GM12878 (cell line): ENCODE measurements around the gene RTN4RL1. TPM values are rescaled to one million over a fixed set of nuclear protein-coding genes. Genes with fewer than 3 reads are reported as not detected.
A peak's percentile ranks its signal among the peaks of the same experiment; 100 is the strongest.

Source experiments
- BCLAF1 ChIP-seq: fragments of 450-650 bp; IDR thresholded peaks from 2 replicates; pipeline ENCODE4 v1.6.1; 2017; ENCODE audit warnings: antibody characterized with exemption, mild to moderate bottlenecking, moderate library complexity
- DPF2 ChIP-seq: fragments of 450-650 bp; IDR thresholded peaks from 2 replicates; pipeline ENCODE4 v1.6.1; 2017; ENCODE audit warnings: mild to moderate bottlenecking
- EED ChIP-seq: sonication (generic); IDR thresholded peaks from 2 replicates; pipeline ENCODE4 v1.6.1; 2016; ENCODE audit warnings: antibody characterized with exemption, low read depth
- ELK1 ChIP-seq: IDR thresholded peaks from 2 replicates; pipeline ENCODE4 v1.6.1; 2012; ENCODE audit warnings: low read depth, low read length, improper control_type of control experiment
- IKZF2 ChIP-seq, 2 experiments: fragments of 450-650 bp; IDR thresholded peaks; 2 replicates each; pipeline ENCODE4 v1.6.1; 2017; ENCODE audit warnings: mild to moderate bottlenecking in 2 of 2, moderate library complexity in 2 of 2
- MYB ChIP-seq: fragments of 150-350 bp; IDR thresholded peaks from 2 replicates; pipeline ENCODE4 v1.6.1; 2014; ENCODE audit warnings: mild to moderate bottlenecking, low read depth, low read length, borderline replicate concordance
- PKNOX1 ChIP-seq: fragments of 450-650 bp; IDR thresholded peaks from 2 replicates; pipeline ENCODE4 v1.6.1; 2016; ENCODE audit warnings: mild to moderate bottlenecking
- TBL1XR1 ChIP-seq: IDR thresholded peaks from 2 replicates; pipeline ENCODE4 v1.6.1; 2012; ENCODE audit warnings: low read depth, low read length, improper control_type of control experiment
- TCF3 ChIP-seq: IDR thresholded peaks from 2 replicates; pipeline ENCODE4 v1.6.1; 2012; ENCODE audit warnings: low read depth, mild to moderate bottlenecking, low read length, borderline replicate concordance; ENCODE audit not compliant: insufficient read depth
- ZBTB11 ChIP-seq: fragments of 450-650 bp; formaldehyde crosslinking; IDR thresholded peaks from 2 replicates; pipeline ENCODE4 v1.5.0; 2022; ENCODE audit warnings: mild to moderate bottlenecking, missing genetic modification characterization
- ZNF687 ChIP-seq: fragments of 450-650 bp; IDR thresholded peaks from 2 replicates; pipeline ENCODE4 v1.6.1; 2017; ENCODE audit warnings: mild to moderate bottlenecking, moderate library complexity
- polyA plus RNA-seq, 11 experiments: library from polyadenylated mRNA; depleted of rRNA in 4 of 11; unstranded in 6 of 11; stranded (reverse) in 5 of 11; fragments of >200 nt; fragmentation: Nextera tagmentation in 4 of 11; fragmentation: Illumina TruSeq in 1 of 11; extraction: Ambion mirVana in 4 of 11; extraction: Trizol in 1 of 11; gene quantifications; 1 replicate in 1 of 11; 2 replicates in 10 of 11; pipeline versions ENCODE4 v1.2.1 to v1.2.3, GENCODE V29; 2011 to 2016; ENCODE audit warnings: inconsistent platforms in 2 of 11, missing spikeins in 2 of 11, low read depth in 1 of 11
- total RNA-seq, 4 experiments: library from RNA; depleted of rRNA in 3 of 4; stranded (reverse); fragments of >200 nt in 3 of 4; fragmentation: Illumina TruSeq in 1 of 4; extraction: Trizol in 1 of 4; gene quantifications; 2 replicates each; pipeline versions ENCODE4 v1.2.1 to v1.2.3, GENCODE V29; 2013 to 2021

The RTN4RL1 gene
- total and polyA plus RNA-seq, 10 of the 15 experiments (the other 5 are each of a cell fraction or from before 2014, with no cell fraction given) = 0.08 to 0.11 (median 0.10) TPM; not detected in 7

- TF ChIP-seq IKZF2 (IDR thresholded peaks at IDR 0.05) (0 out of 4 replicates have a peak, but pooled peaks of 1 of the 2 experiments have one; percentile 12), ZBTB11 (CRISPR knock-in tag) (no peak), ZNF687 (no peak), MYB (no peak), EED (no peak), BCLAF1 (no peak), ELK1 (no peak), TBL1XR1 (no peak), TCF3 (0 out of 2 replicates have a peak, but pooled peaks have one; percentile 39), DPF2 (no peak), PKNOX1 (peak; percentile 92)
Measured at GRCh38 chr17:1896243-1897104, 128.7 kb downstream of the RTN4RL1 start (continued).
